HG03558 (cell line): Measurements from ENCODE around the gene ARFGAP2.

ENCODE experiments used
- ATAC-seq: cut with Tn5 transposase; IDR thresholded peaks from one replicate; pipeline ENCODE4 v1.9.1; 2021; ENCODE audit warnings: moderate number of reproducible peaks; ENCODE audit not compliant: unreplicated experiment; ENCODE audit errors: extremely low read depth

The ARFGAP2 gene

GRCh38 chr11:47172740-47173336, 3.8 kb downstream of the ARFGAP2 start:
- no peak for ATAC-seq

GRCh38 chr11:47171856-47172255, 4.8 kb downstream of the ARFGAP2 start:
- ATAC-seq, result no peak

DNA sequence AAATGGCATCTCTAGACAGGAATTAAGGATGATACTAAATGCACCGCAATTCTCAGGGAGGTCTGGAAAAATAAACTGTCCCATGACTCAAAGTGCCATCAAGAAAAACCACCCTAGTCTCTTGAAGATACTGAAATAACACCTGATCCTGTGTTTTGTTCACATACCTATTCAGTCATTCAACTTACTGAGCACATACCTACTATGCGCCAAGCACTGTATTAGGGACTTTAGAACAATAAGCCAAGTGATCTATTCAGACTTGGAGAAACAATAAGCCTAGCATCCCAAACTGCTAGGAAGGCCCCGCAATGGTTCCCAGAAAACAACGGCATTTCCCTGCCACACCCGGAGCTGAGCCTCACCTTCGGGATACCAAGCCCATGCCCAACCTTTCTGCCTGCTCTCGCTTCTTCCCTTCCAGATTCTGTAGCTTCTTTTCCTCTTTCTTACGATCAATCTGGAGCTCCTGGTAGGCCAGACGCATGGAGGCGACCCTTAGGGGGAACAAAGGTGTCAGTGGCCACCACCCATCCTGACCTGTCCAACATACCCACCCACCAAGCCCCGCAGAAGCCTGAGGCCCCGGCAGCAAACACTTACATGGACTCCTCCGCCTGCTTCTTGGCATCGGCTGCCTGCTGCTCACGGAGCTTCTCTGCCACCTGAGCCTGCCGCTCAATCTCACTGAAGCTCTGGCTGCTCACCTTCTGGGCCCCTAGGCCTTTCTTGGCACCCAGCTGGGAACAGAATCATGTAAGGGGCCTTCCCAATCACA, 5.4 kb downstream of the ARFGAP2 start:
- no peak for ATAC-seq

DNA sequence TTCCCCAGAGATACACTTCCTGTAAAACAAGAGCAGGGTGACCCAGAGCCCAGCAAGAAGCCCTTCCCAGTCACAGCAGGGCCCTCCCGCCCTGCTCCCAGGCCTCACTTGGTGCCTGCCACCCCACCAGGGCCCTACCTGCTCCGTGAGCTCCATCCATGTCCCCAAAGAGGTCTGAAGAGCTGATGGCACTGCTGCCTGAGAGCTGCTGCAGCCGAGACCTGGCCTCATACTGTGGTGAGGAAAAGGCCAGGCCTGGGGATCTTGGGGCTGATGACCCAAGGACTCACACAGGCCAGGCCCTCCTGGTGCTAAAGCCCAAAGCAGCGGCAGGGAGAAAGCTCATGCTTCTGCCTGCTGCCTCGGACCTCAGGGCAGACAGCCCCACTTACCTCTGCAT, 10.3 kb downstream of the ARFGAP2 start:
- no peak for ATAC-seq

- no peak for ATAC-seq
Observed at GRCh38 chr11:47165253-47165840, 11.3 kb downstream of the ARFGAP2 start.

GRCh38 chr11:47164321-47164720, 12.4 kb downstream of the ARFGAP2 start:
- no peak for ATAC-seq

DNA sequence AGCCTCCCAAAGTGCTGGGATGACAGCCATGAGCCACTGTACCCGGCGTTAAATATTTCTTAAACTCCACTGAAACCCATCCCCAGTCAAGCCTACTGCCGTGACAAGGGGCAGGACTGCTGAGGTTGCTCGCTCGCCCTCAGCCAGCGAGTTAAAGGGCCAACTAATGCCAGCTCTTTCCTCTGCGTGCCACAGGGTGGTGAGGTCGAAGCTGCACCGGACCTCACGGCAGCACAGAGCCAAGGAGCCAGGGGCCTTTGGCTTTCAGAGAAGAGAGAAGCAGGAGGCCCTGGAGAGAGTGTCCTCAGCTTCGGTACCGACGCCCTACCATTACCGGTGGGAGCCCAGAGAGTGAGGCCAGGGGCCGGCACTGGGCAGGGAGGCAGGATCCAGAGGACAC, 12.8 kb downstream of the ARFGAP2 start:
- ATAC-seq, result no peak

GRCh38 chr11:47163193-47163592, 13.5 kb downstream of the ARFGAP2 start:
- ATAC-seq, result no peak

DNA sequence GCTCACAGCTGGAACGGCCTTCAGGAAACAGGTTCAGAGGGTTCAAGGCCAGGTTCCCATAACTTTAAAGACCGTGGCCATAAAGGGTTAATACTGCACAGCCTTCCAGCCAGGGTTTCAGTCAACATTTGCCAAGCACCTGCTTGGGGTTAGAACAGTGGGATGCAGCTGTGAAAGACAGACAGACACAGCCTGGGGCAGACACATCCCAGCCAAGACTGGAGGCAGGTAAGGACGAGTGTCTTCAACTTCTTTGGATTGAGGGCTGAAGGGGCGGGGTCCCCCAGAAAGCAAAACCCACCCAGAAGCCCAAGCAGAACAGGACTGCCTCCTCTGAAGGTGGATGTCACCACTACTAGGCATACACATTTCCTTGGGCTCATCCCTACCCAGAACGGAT, 14.3 kb downstream of the ARFGAP2 start:
- no peak for ATAC-seq

GRCh38 chr11:47161890-47162289, 14.8 kb downstream of the ARFGAP2 start:
- ATAC-seq, result no peak

- ATAC-seq, result no peak
Observed at GRCh38 chr11:47161134-47161854, 15.4 kb downstream of the ARFGAP2 start.

DNA sequence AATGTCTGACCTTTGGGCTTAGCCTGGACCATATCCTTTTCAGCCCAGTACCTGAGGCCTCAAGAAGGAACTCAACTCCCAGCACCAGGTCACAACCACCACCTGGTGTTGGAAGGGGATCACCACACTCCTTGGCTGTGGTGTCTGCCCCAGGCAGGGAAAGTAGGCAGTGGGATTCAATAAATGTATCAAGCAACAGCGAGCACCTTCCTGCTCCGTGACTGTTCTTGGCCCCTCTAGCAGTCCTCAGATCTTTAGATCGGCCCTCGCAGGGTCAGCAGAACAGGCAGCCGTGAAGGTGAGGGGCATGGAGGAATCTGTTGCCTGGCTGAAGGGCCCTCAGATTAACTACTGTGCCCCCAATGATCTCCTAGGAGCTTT, 15.9 kb downstream of the ARFGAP2 start:
- ATAC-seq, result no peak

DNA sequence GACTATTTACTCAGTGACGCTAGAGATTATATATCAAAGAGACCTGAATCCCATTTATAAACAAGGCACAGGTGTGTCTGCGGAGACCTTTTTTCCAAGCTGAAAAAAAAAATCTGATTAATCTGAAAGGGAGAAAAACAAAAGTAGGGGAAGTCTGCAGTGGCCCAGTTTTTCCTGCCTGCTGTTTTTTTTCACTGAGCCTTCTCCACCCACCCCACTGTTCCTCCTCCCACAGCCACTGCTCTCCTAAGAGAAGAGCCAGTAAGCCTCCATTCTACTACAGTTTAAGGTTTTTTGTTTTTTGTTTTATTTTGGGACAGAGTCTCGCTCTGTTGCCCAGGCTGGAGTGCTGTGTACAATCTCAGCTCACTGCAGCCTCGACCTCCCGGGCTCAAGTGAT, 18.4 kb downstream of the ARFGAP2 start:
- no peak for ATAC-seq

- ATAC-seq, result no peak
Observed at GRCh38 chr11:47157805-47158204, 18.9 kb downstream of the ARFGAP2 start.

DNA sequence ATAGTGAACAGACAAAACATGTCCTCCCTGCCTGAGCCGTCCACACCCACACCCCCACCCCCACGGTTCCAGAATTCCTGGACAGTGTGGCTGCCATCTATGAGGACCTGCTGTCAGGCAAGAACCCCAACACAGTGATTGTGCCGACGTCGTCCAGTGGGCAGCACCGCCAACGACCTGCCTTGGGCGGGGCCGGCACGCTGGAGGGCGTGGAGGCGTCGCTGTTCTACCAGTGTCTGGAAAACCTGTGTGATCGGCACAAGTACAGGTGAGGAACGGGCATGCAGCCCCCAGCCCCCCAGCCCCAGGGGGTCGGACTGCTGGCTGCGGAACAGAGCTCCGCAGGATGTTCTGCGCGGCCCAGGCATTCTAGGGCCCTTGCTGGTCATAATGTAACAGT, 19.7 kb downstream of the ARFGAP2 start:
- no peak for ATAC-seq

DNA sequence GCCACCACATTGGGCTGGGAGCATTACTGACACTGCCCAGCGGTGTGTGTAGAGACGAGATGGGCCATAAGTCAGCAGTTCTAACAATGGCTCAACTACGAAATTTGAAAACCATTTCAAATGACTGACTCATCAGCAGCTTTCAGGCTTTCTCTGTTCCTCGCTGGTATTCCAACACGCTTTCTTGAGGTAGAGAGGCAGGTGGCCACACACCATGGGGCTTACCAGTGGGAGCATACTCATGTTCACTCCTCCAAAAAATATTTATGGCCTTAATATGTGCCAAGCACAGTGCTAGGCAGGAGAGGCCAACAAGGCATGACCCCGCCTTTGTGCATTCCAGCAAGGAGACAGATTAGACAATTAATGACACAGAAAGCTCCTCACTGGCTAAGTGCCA, 20.3 kb downstream of the ARFGAP2 start:
- ATAC-seq, result no peak

DNA sequence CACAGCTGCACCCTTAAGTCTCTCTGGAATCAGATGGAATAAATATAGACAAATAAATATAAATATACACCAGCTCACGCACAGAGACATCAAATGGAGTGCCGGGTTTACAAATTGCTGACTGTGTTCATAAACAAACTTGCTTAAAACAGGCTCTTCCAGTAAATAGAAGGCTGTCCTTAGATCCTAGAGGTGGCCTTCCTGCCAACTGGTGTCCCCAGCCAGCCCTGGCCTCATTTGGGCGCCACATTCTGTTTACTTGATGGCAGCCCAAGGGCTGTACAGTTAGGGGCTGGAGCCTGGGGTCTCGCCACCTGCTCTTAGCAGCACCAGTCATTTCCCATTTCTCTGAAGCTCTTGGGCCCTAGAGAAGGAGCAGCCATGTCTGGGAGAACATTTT, 20.8 kb downstream of the ARFGAP2 start:
- no peak for ATAC-seq

DNA sequence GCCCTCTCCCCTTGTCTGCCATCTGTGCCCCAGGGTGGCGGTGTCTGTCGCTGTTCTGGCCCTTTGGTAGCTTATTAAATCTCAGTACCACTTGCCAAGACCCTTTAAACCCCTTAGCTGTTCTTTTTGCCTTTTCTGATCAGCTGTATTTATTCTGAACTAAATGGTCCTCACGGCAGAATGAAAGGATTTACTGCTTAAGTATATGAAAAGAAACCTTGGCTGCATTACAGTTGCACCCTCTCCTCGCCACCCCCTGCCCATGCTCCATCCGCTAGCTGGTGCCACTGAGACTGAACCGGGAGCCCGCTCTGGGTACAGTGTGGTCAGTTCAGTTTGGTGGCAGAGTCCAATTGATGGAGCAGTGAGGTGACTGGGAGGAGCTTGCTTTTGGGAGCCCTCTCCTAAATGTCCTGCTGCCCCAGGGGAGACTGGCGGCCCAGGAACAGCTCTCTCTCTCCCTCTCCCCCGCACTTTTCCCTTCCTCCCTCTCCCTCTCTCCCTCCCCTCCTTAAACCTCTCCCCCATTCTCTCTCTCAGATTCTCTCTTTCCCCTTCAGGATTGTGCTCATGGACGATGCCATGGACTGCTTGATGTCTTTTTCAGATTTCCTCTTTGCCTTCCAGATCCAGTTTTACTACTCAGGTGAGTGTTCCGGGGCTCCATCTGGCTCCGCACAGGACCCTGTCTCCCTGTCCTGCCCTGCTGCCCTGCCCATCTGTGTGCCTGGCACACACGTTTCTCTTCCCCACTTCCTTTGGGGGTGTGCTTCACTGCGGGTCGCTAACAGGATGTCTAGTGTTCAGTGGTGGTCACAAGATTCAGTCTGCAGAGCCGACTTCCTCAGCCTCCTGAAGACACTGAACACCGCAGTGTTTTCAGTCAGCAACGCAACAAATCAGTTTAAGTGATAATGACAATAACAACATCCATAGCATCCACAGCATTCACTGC, 21.8 kb downstream of the ARFGAP2 start:
- no peak for ATAC-seq

DNA sequence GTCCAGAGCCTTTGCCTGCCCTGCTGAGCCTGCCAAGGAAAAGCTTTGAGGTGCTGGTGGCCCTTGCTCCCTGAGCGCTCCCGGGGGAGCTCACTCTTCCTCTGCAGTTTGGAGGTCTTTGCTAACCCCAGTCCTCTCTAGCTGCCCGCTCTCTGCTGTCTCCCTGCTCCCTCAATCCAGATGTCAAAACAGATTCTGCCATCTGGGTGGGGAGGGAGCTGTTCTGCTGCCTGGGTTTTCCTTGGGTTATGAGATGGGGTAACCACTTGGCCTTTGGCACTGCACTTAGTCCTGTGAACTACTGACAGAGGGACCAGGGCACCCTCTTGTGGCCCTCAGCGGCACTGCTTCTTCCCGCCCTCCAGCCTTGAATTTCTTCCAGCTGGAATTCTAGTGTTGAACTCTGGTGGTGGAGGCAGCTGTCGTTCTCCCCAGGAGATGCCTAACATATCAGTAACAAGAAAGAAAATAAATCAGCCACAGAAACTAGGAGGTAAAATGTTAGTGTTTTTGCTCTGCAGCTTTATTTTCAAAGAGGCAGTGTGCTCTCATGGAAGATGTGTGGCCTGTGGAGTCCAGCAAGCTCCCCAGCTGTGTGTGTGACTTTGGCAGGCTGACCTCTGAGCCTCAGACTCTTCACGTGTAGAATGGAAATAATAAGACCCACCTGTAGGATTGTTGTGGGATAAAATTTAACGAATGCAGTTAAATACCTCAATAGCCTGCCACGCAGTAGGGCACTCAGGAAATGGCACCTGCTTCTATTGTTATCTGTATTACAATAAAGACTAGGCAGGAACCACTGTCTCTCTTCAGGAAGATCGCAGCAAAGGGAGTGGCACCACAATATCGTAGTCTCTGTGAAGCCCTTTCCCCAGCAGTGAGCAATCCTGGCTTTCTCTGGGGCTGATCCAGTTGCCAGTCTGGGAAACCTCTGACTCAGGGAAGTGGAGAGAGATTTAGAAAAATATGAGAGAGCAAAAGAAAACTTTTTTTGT, 23.4 kb downstream of the ARFGAP2 start:
- no peak for ATAC-seq
